ENCODE data around the gene CCM2L.

Gene CCM2L

DNA sequence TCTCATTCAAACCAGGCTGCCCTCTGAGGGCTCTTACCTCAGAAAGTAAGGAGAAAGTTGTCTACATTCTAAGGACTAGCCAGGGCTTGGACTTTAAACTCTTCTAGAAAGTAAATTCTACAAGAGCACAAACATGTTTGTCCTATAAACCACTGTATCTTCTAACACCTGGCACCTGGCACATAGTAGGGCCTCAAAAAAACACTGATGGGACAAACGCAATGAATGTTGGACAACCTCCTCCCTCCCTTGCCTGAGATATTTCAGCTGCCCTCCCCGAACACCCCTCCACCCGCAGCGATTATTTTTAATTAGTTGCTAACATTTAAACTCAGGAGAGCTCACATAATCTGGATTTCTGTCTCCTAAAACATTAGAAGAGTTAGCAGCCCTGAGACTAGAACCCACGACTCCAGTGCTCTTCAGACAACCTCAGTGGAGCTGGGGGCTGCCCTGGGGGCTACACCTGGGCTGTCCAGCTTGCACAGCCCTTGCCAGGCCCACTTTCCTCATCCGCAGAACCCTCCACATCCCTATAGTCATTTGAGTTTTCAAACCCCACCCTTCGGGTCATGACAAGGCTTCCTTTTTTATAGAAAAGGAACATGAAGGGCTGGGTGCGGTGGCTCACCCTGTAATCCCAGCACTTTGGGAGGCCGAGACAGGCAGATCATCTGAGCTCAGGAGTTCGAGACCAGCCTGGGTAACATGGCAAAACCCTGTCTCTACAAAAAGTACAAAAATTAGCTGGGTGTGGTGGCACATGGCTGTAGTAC is 46.7 kb downstream of the CCM2L start:
- DNase-seq (ENCODE audit: low read depth in 2 of 3, low spot score in 1 of 3) = no peak

DNA sequence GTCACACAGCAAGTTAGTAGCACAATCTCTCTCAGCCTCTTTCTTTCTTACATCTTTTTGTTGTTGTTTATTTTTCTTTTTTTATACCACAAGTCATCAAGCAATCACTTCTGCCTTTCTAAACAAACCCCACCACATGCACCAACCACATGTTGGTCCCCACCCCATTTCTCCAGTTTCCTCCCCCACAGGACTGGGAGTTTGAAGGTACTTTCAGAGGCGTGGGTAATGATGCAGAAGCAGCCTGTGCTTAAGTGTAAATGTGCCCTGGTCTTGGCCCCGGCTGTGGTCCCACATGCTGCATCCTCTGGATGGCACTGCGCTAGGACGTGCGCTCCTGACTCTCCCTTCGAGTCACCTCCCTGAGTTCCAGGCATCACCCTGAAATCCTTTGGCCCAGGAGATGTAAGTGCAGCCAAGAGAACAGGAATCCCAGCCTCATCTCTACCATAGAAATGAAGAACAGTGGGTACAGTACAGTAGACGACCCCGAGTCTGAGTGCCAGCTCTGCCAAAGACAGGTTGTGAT is 47.5 kb downstream of the CCM2L start:
- DNase-seq (ENCODE audit: low read depth in 2 of 3, low spot score in 1 of 3) = no peak

DNA sequence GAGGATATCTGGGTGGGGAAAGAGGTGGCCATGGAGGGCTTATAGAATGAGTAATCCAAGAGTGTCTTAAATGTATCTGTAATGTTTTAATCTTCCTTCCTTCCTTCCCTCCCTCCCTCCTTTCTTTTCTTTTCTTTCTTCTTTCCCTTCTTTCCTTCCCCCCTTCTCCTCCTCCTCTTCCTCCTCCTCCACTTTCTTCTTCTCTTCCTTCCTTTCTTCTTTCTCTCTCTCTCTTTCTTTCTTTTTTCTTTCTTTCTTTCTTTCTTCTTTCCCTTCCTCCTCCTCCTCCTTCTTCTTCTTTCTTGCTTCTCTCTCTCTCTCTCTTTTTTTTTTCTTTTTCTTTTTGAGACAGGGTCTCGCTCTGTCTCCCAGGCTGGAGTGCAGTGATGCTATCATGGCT is 49.0 kb downstream of the CCM2L start:
- DNase-seq (ENCODE audit: low read depth in 2 of 3, low spot score in 1 of 3) = no peak

DNA sequence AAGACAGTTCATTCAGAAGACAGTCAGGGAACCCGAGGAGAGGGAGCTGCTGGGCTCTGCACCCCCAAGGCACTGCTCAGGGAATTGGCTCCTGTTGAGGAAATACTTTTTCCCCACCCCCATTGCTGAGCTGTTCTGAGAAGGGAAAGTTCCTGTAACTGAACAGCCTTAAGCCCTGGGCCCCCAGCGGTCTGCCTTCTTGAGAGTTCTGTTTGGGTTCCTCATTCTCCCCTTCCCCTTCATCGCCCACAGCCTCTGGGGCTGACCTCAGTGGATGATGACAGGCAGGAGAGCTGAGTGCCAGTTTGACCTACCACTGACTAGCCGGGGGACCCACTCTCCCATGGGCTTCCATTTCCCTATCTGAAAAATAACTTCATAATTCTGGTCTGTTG is 52.5 kb downstream of the CCM2L start:
- DNase-seq (ENCODE audit: low read depth in 2 of 3, low spot score in 1 of 3) = no peak

DNA sequence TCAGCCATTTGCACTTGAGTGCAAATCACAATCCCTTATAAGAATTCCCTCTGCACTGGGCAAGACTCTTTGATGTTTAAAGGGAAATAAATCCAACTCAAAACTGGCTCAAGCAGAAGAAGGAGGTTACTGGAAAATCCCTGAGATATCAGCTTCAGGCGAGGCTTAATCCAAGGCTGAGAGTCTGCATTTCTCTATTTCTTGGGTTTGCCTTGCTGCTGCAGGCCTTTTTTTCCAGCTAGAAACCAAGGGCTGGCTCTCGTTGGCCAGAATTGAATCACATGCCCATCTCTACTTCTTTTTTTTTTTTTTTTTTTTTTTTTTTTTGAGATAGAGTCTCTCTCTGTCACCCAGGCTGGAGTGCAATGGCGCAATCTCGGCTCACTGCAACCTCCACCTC is 53.5 kb downstream of the CCM2L start:
- no peak for DNase-seq (ENCODE audit: low read depth in 2 of 3, low spot score in 1 of 3)

DNA sequence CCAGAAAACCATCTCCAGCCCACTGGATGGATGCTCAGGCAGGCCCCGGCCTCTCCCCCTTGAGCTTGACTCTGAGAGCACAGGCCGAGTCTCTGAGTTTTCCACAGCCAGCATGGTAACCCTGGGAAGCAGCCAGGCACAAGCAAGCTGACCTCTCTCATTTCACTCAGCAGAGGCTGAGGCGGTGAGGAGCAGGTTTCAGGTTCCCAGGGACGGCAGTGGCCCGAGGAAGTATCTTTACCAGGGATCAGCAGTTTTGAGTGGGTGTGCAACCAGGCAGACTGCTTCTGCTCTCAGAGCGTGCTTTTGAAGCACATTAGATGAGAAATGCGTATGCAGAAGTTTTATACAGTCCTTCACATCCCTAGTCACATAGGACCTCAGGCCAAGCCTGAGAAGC is 54.4 kb downstream of the CCM2L start:
- no peak for DNase-seq (ENCODE audit: low read depth in 2 of 3, low spot score in 1 of 3)

DNA sequence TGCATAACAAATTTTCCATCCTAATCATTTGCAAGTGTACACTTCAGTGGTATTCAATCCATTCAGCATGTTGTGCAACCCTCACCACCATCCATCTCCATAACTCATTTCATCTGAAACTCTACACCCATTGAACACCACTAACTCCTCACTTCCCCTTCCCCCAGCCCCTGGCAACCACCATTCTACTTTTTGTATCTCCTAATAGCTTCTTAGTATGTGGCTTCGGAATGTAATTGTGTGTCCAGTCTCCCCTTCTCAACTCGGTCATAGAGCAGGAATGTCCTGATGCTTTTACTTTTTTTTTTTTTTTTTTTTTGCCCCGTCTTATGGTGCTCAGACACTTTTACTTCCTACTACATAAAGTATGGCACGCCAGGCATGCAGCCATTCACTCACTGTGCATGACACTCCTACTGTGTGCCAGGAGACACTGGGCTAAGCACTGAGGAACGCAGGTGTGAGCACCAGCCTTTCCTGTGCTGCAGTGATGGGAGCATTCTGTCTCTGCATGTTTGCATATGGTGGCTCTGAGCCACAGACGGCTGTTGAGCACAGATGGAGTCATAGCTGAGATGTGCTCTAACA is 57.1 kb downstream of the CCM2L start:
- DNase-seq (ENCODE audit: low read depth in 2 of 3, low spot score in 1 of 3) = no peak

DNA sequence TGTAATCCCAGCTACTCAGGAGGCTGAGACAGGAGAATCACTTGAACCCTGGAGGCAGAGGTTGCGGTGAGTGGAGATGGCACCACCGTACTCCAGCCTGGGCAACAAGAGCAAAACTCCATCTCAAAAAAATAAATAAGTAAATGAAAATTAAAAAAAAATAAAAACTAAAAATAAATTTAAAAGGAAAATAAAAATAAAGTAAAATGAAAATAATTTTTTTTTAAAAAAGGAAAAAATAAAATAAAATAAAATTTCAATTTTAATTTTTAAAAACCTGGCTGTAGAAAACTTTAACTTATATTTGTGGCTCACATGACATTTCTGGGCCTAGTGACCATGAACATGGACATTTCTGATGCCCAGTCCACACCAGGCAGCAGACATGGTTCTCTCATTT is 57.9 kb downstream of the CCM2L start:
- DNase-seq (ENCODE audit: low read depth in 2 of 3, low spot score in 1 of 3) = no peak

DNA sequence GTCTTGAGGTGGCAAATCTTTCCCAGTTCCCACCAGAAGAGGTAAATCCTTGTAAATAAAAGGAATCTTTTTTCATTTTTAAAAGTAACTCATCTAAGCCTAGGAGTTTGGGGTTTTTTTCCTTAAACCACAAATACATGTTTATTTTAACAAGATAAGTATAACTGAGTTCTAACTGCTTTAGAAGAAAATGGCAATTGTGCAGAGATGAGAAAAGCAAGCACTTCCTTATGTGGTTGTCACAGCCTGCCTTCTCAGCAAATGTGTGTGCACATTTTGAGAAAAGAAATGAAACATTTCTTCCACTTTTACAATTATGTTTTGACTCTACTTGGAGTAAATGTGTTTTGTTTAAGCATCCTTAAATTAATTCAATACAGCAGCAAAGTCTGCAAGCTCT is 59.5 kb downstream of the CCM2L start:
- no peak for DNase-seq (ENCODE audit: low read depth in 2 of 3, low spot score in 1 of 3)

DNA sequence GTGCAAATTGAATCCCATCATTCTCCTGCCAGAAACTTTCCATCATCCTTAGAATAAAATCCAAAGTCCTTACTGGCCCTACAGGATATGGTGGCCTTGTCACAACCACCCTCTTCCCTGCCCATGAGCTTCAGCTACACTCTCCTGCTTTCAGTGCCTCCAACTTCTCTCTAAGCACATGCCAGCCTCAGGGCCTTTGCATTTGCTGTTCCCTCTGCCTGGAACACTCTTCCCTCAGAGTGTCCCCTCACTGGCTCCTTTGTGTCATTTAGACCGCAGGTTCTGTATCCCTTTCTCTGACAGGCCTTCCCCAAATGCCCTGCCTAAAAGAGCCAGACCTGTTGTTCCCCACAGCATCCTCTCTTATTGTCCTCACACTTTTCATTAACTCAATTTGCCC is 60.0 kb downstream of the CCM2L start:
- DNase-seq (ENCODE audit: low read depth in 2 of 3, low spot score in 1 of 3) = no peak

DNA sequence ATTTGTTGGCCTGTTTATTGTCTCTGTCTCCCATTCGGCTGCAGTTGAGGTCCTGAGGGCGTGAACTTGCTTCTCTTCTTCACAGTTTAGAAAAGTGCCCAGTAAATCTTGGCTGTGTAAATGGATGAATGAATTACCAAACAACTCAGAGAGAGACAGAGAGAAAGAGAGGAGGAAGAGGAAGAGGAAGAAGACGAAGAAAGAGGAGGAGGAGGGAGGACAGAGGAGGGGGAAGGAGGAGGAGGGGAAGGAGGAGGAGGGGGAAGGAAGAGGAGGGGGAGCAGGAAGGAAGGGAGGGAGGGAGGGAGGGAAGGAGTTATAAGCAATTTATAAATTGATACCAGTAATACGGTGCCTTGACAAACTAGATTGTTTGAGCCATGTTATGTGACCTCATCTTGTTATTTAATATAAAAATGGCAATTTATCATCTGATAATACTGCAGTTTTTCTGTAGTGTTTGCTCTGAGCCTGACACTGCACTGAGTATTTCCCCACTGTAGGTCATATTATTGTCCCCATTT is 60.5 kb downstream of the CCM2L start:
- DNase-seq (ENCODE audit: low read depth in 2 of 3, low spot score in 1 of 3) = no peak

DNA sequence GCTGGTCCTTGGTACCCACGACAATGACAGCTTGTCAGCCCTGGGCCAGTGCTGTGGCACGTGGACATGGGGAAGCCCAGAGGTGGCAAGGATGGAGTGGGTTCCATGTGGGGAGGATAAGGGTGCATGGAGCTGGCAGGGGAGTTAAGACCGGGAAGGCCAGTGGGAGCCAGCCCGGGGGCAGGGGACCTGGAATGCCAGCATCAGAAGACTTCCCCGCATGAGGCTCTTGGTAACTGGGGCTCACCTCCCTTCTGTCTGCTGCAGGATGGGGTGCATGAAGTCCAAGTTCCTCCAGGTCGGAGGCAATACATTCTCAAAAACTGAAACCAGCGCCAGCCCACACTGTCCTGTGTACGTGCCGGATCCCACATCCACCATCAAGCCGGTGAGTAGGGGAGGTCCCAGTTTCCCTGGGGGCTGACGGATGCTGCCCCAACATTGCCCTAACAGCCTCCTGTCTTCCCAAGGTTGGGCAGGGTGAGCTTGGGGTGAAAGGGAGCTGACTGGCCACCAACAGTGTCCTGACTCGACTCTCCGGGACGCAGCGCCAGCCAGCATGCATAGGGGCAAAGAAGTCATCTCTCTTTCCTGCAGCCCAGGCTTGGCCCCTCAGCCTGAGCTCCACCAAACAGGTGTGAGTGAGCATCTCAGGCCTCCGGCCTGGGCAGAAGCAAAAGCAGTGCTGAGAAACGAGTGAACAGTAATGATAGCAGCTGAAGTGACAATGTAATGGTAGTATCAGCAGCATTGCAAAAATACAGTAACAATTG is 61.3 kb downstream of the CCM2L start:
- no peak for DNase-seq (ENCODE audit: low read depth in 2 of 3, low spot score in 1 of 3)

DNA sequence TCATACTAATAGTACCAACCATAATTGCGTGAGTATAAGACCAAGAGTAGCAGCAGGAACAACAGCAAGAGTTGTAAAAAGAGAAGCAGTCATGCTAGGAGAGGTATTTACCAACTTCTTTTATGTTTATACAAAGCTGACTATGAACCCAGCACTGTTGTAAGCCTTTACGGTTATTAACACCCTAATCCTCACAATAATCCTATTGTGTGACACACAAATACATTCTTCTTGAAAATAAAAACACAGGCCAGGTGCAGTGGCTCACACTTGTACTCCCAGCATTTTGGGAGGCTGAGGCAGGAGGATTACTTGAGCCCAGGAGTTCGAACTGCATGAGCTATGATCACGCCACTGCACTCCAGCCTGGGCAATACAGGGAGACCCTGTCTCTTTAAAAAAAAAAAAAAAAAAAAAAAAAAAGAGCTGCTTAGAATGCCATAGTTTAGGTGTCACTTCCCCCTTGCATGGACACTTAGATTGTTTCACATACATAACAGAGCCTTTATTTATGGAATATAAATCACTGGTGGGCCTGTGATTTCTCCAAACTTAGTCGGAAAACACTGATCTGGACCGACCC is 62.0 kb downstream of the CCM2L start:
- no peak for DNase-seq (ENCODE audit: low read depth in 2 of 3, low spot score in 1 of 3)

DNA sequence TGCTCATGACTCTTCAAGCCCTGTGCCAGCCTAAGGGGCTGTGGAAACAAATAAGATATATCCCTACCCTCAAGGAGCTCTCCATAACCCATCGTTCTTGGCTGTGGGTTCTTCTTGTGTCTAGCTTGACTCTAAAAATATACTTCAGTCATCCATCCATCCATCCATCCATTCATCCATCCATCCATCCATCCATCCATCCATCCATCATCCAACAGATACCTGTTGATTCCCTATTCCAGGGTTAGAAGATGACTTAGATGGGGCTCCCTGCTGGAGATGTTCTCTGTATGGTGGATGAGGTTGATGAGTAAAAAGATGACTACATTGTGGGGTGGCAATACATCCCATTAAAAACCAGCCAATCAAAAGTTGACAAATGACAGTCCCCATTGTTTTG is 65.3 kb downstream of the CCM2L start:
- DNase-seq (ENCODE audit: low read depth in 2 of 3, low spot score in 1 of 3) = no peak

DNA sequence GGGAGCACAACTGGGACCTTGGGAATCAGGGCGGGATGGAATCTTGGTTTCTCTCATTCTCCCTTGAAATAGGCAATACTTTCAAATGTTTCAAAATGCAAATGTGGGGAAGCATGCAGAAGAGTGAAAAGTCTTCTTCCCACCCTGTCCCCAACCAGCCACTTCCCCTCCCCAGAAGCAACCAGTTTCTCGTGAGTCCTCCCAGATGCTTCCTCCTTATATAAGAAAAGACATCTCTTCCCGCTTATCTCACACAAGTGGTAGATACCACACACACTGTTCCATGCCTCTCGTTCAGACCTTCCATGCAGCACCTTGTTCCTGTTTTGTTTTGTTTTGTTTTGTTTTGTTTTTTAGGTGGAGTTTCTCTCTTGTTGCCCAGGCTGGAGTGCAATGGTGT is 67.0 kb downstream of the CCM2L start:
- DNase-seq (ENCODE audit: low read depth in 2 of 3, low spot score in 1 of 3) = no peak

DNA sequence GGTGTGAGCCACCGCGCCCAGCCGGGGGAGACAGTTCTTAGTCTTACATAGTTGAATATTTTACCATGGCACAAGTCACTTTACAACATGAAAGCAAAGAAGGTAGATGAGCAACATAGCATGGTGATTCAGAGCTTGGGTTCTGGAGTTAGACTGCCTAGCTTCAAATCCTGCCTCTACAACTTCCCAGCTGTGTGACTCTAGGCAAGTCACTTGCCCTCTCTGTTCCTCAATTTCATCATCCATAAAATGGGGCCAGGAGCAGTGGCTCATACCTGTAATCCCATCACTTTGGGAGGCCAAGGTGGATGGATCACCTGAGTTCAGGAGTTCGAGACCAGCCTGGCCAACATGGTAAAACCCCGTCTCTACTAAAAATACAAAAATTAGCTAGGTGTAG is 68.1 kb downstream of the CCM2L start:
- no peak for DNase-seq (ENCODE audit: low read depth in 2 of 3, low spot score in 1 of 3)

DNA sequence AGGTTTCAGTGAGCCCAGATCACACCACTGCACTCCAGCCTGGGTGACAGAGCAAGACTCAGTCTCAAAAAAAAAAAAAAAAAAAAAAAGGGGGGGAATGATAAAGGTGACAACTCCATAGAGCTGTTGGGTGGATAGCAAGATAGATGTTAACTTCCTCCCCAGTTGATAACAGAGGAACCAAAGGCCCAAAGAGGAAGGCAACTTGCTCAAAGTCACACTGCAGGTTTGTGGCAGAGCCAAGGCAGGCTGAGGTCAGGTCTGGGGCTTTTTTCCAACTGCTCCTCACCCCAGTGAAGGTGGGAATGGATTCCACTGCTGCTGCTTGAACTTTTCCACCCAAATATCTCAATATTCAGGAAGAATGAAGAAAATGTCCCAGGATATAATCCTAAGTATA is 68.6 kb downstream of the CCM2L start:
- DNase-seq (ENCODE audit: low read depth in 2 of 3, low spot score in 1 of 3) = no peak

DNA sequence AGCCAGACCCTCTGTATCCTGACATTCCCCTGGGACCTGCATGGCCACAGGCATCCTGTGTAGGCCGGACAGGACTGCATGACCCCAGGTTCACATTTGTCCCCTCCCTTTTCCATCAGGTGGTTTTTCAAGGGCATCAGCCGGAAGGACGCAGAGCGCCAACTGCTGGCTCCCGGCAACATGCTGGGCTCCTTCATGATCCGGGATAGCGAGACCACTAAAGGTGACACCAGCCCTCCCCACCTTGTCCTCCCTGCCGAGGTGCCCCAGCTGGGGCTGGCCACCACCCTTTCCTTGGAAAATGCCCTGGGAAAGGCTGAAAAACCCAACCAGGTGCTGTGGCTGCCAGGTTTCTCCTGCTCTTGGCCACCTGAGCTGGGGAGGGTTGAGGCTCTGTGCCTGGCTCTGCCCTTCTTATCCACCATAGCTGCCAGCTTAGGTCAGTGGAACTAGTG is 69.4 kb downstream of the CCM2L start:
- DNase-seq (ENCODE audit: low read depth in 2 of 3, low spot score in 1 of 3) = no peak

DNA sequence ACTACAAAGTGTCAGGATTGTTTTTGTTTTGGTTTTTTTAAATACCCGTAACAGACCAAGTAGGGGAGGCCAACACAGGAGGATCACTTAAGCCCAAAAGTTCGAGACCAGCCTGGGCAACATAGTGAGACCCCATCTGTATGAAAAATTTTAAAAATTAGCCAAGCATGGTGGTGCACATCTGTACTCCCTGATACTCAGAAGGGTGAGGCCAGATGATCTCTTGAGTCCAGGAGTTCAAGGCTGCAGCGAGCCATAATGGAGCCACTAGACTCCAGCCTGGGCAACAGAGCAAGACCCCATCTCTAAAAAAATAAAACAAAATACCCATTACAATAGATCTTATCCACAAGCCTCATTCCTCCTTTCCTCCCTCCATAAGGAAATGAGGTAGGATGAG is 70.5 kb downstream of the CCM2L start:
- no peak for DNase-seq (ENCODE audit: low read depth in 2 of 3, low spot score in 1 of 3)

Data from stimulated activated CD4-positive, alpha-beta T cell treated with anti-CD3 and anti-CD28 coated beads, Interleukin-12 subunit alpha, Interleukin-12 subunit beta, amount 100 ng/mL, for 48 hours (primary cell).